ENCODE data around the gene FAM32A.

DNA sequence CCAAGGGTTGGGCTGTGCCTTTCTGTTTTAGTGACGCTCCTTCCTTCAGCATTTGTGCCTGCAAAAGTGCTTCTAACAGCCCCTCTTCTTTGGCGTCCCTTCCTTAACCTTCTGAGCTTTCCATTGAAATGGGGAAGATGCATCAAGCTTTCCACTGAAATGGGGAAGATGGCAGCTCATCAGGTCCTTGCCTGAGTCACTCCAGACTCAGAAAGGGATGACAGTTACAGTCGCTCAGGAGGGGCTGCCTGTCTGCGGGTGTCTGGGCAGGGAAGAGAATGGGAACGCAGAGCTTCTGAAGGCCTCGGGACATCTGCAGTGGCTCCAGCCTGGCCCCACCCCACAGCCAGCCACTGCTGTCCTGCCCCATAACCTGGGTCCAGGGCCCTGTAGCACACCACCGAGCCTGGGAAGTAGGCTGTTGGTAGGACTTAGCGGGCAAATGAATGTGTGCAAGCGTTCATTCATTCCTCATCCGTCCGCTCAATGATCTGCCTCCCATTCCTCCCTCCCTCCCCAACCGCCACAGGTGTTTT lies 22.3 kb downstream of the FAM32A start:
- TF ChIP-seq, protein P1, sequence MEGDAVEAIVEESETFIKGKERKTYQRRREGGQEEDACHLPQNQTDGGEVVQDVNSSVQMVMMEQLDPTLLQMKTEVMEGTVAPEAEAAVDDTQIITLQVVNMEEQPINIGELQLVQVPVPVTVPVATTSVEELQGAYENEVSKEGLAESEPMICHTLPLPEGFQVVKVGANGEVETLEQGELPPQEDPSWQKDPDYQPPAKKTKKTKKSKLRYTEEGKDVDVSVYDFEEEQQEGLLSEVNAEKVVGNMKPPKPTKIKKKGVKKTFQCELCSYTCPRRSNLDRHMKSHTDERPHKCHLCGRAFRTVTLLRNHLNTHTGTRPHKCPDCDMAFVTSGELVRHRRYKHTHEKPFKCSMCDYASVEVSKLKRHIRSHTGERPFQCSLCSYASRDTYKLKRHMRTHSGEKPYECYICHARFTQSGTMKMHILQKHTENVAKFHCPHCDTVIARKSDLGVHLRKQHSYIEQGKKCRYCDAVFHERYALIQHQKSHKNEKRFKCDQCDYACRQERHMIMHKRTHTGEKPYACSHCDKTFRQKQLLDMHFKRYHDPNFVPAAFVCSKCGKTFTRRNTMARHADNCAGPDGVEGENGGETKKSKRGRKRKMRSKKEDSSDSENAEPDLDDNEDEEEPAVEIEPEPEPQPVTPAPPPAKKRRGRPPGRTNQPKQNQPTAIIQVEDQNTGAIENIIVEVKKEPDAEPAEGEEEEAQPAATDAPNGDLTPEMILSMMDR (IDR thresholded peaks at IDR 0.05; ENCODE audit: low read depth, low read length) = no peak
- TF ChIP-seq EZH2phosphoT487 (IDR thresholded peaks at IDR 0.05; ENCODE audit: low read depth) = no peak
